WERI-Rb-1 (cell line): ENCODE data around the gene C1QL1.
A peak's percentile ranks its signal among the peaks of the same experiment; 100 is the strongest.

Experiments used
- DNase-seq: peaks from one replicate; pipeline ENCODE4 v3.0.0-alpha.2; 2020
- H3K27ac ChIP-seq: fragments of 250-450 bp; sonication (Bioruptor Pico); 2 replicates; pipeline ENCODE4 v1.5.1; 2020; ENCODE audit warnings: mild to moderate bottlenecking, moderate library complexity
- H3K27me3 ChIP-seq: fragments of 250-450 bp; sonication (Bioruptor Pico); 2 replicates; pipeline ENCODE4 v1.5.1; 2021; ENCODE audit warnings: mild to moderate bottlenecking, low read depth, moderate library complexity; ENCODE audit not compliant: insufficient read depth, severe bottlenecking
- H3K36me3 ChIP-seq: fragments of 250-450 bp; sonication (Bioruptor Pico); 2 replicates; pipeline ENCODE4 v1.5.1; 2020; ENCODE audit warnings: mild to moderate bottlenecking, moderate library complexity
- H3K4me3 ChIP-seq: 2 replicates; pipeline ENCODE4 v1.5.1; 2011; ENCODE audit warnings: low read depth, mild to moderate bottlenecking, control low read depth, low read length
- H3K9me3 ChIP-seq: fragments of 250-450 bp; sonication (Bioruptor Pico); 2 replicates; pipeline ENCODE4 v1.5.1; 2021; ENCODE audit warnings: mild to moderate bottlenecking, moderate library complexity; ENCODE audit not compliant: severe bottlenecking
- CTCF ChIP-seq: IDR thresholded peaks from 2 replicates; pipeline ENCODE4 v1.5.1; 2011; ENCODE audit warnings: low read depth, mild to moderate bottlenecking, control low read depth, inconsistent platforms, low read length

C1QL1 gene

DNA sequence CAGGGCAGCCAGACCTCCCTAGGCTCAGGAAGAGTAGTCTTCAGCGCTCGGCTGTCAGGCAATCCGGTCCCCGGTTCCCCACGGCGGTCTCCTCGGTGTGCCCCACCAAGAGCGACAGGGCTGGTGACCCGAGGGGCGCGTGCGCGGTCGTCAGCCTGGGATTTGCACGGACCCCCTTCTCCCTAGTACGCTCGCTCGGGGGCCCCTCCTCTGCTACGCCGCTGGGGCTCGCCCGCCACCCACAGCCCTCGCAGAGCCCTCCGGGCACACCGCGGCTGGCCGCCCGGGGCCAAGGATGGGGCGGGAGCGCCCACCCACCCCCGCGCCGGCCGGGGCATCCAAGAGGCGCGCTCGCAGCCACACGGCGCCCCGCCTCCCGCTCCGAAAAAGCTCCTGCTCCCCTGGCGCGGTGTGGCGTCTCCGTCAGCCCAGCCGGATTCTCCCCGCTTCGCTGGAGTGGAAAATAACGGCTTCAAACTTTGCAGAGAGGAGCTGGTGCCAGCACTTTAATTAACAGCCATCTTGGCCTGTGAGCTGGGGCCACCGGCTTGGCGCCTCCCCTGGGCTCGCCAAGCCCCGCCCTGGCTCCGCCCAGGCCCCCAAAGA is 2.1 kb upstream of the C1QL1 start:
- DNase-seq, result peak; percentile 25
- Histone ChIP-seq H3K4me3 (no peak overlapping the region), H3K36me3 (no peaks in the 10 kb centered on the region), H3K9me3 (peaks cover under 1% of the 10 kb centered on the region), H3K27me3 (no peaks in the 10 kb centered on the region), H3K27ac (no peak overlapping the region)
- no peak for TF ChIP-seq CTCF

- TF ChIP-seq CTCF, result no peak
Observed at GRCh38 chr17:44969144-44969780, 1.2 kb upstream of the C1QL1 start.

GRCh38 chr17:44967907-44968224 is 237 bp downstream of the C1QL1 start:
- H3K4me3 ChIP-seq, result peak overlapping the region; percentile 37
- H3K36me3 ChIP-seq, result no peaks in the 10 kb centered on the region
- peak; percentile 24 for DNase-seq
- TF ChIP-seq CTCF, result no peak
- no peak overlapping the region for H3K27ac ChIP-seq
- peaks cover 2% of the 10 kb centered on the region for H3K9me3 ChIP-seq
- H3K27me3 ChIP-seq, result no peaks in the 10 kb centered on the region

More at GRCh38 chr17:44969144-44969780, 1.2 kb upstream of the C1QL1 start:
- H3K36me3 ChIP-seq, result no peaks in the 10 kb centered on the region
- H3K27me3 ChIP-seq, result no peaks in the 10 kb centered on the region
- H3K9me3 ChIP-seq, result peaks cover 2% of the 10 kb centered on the region
- 0 out of 2 replicates have a peak overlapping the region, but pooled peaks have one; percentile 21 for H3K27ac ChIP-seq
- peak overlapping the region; percentile 52 for H3K4me3 ChIP-seq
- no peak for DNase-seq

GRCh38 chr17:44967026-44967906 is 837 bp downstream of the C1QL1 start:
- H3K4me3 ChIP-seq, result peak overlapping the region; percentile 37
- no peak for DNase-seq
- TF ChIP-seq CTCF, result no peak
- no peak overlapping the region for H3K27ac ChIP-seq
- H3K36me3 ChIP-seq, result no peaks in the 10 kb centered on the region
- H3K9me3 ChIP-seq, result peaks cover 2% of the 10 kb centered on the region
- no peaks in the 10 kb centered on the region for H3K27me3 ChIP-seq

DNA sequence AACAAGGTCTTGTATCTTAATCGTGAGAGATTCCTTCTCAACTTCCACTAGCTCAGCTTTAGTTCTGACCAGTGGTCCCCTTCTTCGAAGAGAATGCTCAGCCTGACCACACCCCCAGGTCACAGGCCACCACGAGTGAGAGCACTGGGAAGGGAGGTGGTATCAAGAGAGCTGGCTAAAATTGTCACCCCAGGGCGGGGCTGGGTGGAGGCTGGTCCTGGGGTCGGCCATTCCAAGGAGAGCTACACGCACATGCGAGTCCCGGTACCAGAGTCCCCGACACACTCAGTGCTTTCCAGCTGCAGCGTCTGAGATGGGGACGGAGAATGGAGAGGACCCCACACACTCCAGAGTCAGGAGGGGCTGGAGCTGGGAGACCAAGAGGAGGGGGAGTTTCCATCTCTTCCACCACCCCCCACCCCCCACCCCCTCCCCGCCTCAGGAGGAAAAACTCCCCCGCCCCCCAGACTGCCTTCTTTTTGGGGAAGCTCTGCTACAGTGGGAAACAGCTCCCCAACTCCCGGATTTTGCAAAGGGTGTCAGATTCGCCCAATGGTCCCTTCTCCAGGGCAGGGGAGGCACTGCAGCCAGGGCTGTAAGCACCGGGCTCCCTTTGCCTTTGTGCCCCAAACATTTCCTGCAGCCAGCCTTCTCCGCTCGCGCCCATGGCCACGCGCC is 1.6 kb downstream of the C1QL1 start:
- DNase-seq, result no peak
- Histone ChIP-seq H3K27ac (no peak overlapping the region), H3K27me3 (no peaks in the 10 kb centered on the region), H3K4me3 (no peak overlapping the region), H3K9me3 (peaks cover 2% of the 10 kb centered on the region), H3K36me3 (no peaks in the 10 kb centered on the region)
- no peak for TF ChIP-seq CTCF
